Activated CD8-positive, alpha-beta memory T cell treated with anti-CD3 and anti-CD28 coated beads, Interleukin-2, amount 50 U/mL, for 24 hours (primary cell): Measurements from ENCODE around the gene SREK1.
A peak's percentile ranks its signal among the peaks of the same experiment; 100 is the strongest.
"Not testable (repeated sequence)": the region's sequence is repeated elsewhere in the genome, so short reads cannot be mapped to it uniquely, and the experiment has no call there.

Source experiments
- DNase-seq: peaks from one replicate; pipeline ENCODE4 v3.0.0-alpha.2; 2020; ENCODE audit errors: extremely low read depth

Gene SREK1, protein sequence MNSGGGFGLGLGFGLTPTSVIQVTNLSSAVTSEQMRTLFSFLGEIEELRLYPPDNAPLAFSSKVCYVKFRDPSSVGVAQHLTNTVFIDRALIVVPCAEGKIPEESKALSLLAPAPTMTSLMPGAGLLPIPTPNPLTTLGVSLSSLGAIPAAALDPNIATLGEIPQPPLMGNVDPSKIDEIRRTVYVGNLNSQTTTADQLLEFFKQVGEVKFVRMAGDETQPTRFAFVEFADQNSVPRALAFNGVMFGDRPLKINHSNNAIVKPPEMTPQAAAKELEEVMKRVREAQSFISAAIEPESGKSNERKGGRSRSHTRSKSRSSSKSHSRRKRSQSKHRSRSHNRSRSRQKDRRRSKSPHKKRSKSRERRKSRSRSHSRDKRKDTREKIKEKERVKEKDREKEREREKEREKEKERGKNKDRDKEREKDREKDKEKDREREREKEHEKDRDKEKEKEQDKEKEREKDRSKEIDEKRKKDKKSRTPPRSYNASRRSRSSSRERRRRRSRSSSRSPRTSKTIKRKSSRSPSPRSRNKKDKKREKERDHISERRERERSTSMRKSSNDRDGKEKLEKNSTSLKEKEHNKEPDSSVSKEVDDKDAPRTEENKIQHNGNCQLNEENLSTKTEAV

GRCh38 chr5:66144074-66144833 is at the start of gene SREK1:
SREK1 (plus strand) TSS chr5:66144300; CDS start chr5:66144377, 77 bp downstream.
- DNase-seq: peak; percentile 75

DNA sequence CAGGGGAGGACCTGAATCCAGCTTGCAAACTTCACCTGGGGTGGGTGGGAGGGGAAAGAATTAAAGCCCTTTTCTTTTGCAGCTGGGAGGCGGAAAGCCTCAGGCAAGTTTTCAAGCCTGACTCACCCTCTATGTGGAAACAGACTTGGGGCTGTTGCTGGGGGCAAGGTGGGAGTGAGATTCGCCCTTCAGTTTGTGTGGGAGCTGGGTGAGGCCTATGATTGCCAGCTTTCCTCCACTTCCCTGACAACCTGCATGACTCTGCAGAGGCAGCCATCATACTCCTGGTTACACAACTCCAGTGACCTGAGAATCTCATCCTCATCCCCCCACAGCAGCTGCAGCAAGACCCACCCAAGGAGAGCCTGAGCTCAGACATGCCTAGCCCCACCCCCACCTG is 43.2 kb upstream of the SREK1 start:
- no peak for DNase-seq

GRCh38 chr5:66113160-66113559 is 30.9 kb upstream of the SREK1 start:
- DNase-seq: no peak

- no peak for DNase-seq
Observed at GRCh38 chr5:66118304-66118703, 25.8 kb upstream of the SREK1 start.

DNA sequence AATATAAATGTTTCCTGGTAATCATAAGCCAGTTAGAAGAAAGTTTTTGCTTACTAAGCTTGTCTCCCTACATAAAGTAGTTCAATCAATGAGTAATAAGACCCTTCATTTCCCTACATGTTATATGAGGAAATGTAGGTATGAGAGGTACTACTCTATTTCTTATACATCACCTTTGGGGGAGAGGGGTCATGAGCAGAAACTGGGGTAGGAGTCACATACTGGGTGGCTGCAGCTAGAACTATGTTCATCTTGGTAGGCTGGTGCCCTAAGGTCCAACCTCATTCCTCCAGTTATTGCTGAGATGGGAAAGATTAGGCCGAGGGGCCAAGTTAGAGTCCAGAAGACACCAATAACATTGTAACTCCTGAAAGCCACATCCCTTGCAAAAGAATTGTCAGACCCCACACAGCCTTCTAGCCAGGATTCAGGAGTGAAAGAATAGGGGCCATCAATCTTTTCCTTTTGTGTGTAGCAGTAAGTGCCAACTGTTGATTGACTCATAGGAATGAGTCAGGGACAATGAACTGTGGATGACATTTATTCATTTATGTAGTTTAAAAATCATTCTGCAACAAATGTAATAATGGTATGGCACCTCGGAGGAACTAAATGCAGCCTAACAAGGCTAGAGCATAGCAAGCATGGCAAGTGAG is 21.6 kb upstream of the SREK1 start:
- no peak for DNase-seq

GRCh38 chr5:66129144-66129543 is 15.0 kb upstream of the SREK1 start:
- DNase-seq: no peak

GRCh38 chr5:66130493-66130892 is 13.6 kb upstream of the SREK1 start:
- DNase-seq: no peak

- no peak for DNase-seq
Observed at GRCh38 chr5:66134407-66134861, 9.7 kb upstream of the SREK1 start.

DNA sequence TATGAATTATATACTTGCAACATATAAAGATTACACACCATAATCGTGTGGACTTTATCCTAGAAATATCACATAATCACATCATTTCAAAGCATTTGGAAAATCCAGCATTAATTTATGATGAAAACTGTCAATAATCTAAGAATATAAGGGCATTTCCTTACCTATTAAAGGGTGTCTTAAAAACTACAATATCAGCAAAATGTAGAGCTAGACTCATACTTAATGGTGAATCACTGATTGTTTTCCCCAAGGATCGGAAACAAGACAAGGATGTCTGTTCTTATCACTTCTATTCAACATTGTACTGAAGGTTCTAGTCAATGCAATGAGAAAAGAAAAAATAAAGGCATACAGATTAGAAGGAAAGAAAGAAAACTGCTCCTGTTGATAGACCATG is 8.0 kb upstream of the SREK1 start:
- DNase-seq: no peak

GRCh38 chr5:66136944-66137343 is 7.2 kb upstream of the SREK1 start:
- DNase-seq: not testable (repeated sequence)

GRCh38 chr5:66138637-66139317 is 5.3 kb upstream of the SREK1 start:
- no peak for DNase-seq

- no peak for DNase-seq
Observed at GRCh38 chr5:66139318-66139712, 4.8 kb upstream of the SREK1 start.

- DNase-seq: no peak
Observed at GRCh38 chr5:66142417-66142816, 1.7 kb upstream of the SREK1 start.

- no peak for DNase-seq
Observed at GRCh38 chr5:66143473-66144073, 527 bp upstream of the SREK1 start.

- no peak for DNase-seq
Observed at GRCh38 chr5:66144834-66145390, 812 bp downstream of the SREK1 start.

DNA sequence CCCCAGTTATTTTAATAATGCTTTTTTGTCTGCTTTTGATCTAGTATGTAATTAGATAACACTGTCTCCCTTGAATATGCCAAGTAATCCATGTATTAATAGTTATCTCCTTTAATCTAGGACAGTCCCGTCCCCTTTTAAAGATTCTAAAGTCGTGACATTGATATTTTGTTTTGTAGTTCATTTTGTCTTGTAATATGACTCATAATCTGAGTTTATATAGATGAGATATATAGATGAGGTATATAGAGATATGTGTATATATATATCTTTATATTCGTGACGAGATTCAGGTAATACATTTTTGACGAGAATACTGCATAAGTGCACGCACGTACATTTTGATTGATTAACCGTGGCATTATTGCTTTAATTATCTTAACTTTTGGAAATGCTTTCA is 1.6 kb downstream of the SREK1 start:
- DNase-seq: no peak

DNA sequence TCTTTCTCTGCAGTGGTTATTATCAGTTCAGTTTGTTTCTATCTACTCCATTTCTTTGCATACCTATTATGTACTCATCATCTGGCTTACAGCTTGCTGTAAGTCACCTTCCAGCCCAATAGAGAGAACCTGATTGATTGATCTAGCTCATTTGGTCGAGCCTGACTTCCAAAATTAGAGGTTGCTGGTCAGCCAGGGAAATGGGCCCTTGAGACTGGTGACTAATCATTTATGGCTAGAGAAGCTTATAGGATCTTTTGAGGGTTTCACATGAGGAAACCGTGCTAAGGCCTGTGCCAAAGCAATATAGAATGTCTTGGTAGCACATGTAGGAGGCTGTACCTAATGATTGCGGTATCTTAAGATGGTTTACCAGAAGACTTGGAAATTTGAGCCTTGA is 5.8 kb downstream of the SREK1 start:
- no peak for DNase-seq

DNA sequence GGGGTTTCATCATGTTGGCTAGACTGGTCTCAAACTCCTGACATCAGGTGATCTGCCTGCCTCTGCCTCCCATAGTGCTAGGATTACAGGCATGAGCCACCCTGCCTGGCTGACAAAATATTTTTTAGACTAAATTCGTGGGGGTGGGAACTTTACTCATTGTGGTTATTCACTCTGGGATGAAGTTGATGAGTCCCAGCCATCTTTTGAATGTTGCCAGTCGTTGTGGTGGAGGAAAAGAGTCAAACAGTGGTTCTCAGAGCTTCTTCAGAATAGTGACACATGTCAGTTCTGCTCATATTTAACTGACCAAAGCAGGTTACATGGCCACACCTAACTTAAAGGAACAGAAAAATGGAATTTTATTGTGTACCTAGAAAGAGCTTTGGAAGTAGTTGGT is 6.9 kb downstream of the SREK1 start:
- DNase-seq: no peak

GRCh38 chr5:66151491-66151890 is 7.4 kb downstream of the SREK1 start:
- no peak for DNase-seq

- no peak for DNase-seq
Observed at GRCh38 chr5:66157046-66157445, 12.9 kb downstream of the SREK1 start.

GRCh38 chr5:66161356-66161755 is 17.3 kb downstream of the SREK1 start:
- DNase-seq: no peak
